Panc1 (cell line): ENCODE measurements around the gene TERF2IP.

Experiments used
- CTCF ChIP-seq: fragments of 450-650 bp; IDR thresholded peaks from 2 replicates; pipeline ENCODE4 v1.5.1; 2017; ENCODE audit warnings: mild to moderate bottlenecking
- SIN3A ChIP-seq: IDR thresholded peaks from 2 replicates; pipeline ENCODE4 v1.6.1; 2012; ENCODE audit warnings: low read depth, mild to moderate bottlenecking, low read length, moderate library complexity, borderline replicate concordance; ENCODE audit not compliant: insufficient read depth

GRCh38 chr16:75682308-75682707 is 34.7 kb downstream of the TERF2IP start:
- TF ChIP-seq CTCF: no peak
- TF ChIP-seq SIN3A: no peak
